Measurements from ENCODE around the gene TRIP6.
A peak's percentile ranks its signal among the peaks of the same experiment; 100 is the strongest.

Gene TRIP6

GRCh38 chr7:100874577-100875355 lies 7.6 kb downstream of the TRIP6 start, which contains the start of gene SRRT:
Gene SRRT, plus strand, starts transcription at chr7:100875103. Its CDS starts 488 bp downstream, at chr7:100875591.
- DNase-seq = peak; percentile 100

GRCh38 chr7:100875356-100875751 lies 8.2 kb downstream of the TRIP6 start:
- DNase-seq = peak; percentile 51

DNA sequence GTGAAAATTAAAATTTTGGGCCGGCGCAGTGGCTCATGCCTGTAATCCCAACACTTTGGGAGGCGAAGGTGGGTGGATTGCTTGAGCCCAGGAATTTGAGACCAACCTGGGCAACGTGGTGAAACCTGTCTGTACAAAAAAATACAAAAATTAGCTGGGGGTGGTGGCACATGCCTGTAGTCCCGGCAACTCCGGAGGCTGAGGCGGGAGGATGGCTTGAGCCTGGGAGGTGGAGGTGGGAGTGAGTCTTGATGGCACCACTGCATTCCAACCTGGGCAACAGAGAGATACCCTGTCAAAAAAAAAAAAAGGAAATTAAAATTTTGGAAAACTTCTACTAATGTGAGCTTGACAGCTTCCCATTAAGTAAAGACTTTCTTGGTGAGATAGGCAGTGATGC lies 10.8 kb downstream of the TRIP6 start:
- no peak for DNase-seq

GRCh38 chr7:100878685-100879084 lies 11.5 kb downstream of the TRIP6 start:
- no peak for DNase-seq

GRCh38 chr7:100879685-100880261 lies 12.6 kb downstream of the TRIP6 start:
- DNase-seq = no peak

DNA sequence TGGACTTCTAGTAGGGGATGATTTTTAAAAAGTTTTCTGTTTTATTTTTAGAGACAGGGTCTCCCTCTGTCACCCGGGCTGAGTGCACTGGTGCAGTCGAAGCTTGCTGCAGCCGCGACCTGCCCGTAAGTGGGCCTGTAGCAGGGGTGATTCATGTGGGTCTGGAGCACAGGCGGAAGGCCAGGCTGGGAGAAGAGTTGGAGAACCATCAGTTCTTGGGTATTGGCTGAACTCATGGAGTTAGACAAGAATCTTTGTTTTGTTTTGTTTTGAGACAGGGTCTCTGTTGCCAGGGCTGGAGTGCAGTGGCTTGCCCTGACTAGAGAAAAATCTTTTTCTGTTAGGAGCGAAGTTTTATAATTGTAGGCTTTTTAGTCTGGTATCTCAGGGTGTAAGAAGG lies 13.5 kb downstream of the TRIP6 start:
- no peak for DNase-seq

DNA sequence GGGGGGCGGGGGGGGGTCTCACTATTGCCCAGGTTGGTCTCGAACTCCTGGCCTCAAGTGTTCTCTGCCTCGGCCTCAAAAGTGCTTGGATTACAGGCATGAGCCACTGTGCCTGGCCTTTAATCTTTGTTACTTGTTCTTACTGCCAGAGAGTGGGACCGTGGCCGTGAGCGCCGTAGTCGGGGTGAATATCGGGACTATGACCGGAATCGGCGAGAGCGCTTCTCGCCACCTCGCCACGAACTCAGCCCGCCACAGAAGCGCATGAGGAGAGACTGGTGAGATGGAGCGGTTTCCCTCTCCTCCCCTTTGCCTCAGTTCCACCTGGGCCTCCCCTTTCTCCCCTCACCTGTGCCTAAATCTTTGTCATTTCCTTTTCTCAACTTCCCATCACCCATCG lies 13.9 kb downstream of the TRIP6 start:
- no peak for DNase-seq

DNA sequence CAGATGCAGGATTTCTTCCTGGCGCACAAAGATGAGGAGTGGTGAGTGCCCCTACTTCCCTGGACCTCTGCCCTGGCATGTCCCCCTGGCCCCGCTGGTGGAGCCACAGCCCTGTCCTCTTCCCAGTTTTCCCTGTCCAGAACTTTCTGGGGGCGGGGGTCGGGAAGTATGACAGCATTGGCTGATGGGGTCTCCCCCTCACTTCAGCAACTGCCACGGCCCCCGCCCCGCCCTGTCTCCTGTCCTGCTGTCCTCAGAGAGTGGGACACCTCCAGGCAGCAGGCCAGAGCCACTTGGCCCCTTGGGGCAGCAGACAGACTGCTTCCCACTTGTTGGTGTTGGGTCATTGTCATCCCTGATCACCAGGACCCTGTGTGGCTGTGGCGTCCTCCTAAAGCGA lies 15.0 kb downstream of the TRIP6 start:
- DNase-seq = no peak

- no peak for DNase-seq
Measured at GRCh38 chr7:100882785-100883526, 15.8 kb downstream of the TRIP6 start.

DNA sequence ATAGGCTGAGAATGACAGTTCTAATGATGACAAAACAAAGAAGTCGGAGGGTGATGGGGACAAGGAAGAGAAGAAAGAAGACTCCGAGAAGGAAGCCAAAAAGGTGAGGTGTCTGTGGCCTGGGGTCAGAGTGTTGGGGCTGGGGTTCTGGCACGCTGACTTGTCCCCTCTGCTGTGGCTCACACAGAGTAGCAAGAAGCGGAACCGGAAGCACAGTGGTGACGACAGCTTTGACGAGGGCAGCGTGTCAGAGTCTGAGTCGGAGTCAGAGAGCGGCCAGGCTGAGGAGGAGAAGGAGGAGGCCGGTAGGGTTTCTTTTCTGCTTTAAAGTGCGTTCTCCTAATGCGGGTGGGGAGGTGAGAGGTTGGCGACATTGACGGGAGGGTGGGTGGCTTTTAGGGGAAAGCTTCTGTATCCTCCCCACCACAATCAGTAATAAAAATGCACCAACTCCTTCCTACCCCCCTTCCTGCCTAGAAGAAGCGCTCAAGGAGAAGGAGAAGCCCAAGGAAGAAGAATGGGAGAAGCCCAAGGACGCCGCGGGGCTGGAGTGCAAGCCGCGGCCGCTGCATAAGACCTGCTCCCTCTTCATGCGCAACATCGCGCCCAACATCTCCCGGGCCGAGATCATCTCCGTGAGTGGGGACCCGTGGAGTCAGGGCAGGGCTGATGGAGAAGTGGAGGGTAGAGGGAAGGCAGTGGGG lies 17.7 kb downstream of the TRIP6 start:
- DNase-seq = no peak

- DNase-seq = no peak
Measured at GRCh38 chr7:100885440-100886141, 18.4 kb downstream of the TRIP6 start.

DNA sequence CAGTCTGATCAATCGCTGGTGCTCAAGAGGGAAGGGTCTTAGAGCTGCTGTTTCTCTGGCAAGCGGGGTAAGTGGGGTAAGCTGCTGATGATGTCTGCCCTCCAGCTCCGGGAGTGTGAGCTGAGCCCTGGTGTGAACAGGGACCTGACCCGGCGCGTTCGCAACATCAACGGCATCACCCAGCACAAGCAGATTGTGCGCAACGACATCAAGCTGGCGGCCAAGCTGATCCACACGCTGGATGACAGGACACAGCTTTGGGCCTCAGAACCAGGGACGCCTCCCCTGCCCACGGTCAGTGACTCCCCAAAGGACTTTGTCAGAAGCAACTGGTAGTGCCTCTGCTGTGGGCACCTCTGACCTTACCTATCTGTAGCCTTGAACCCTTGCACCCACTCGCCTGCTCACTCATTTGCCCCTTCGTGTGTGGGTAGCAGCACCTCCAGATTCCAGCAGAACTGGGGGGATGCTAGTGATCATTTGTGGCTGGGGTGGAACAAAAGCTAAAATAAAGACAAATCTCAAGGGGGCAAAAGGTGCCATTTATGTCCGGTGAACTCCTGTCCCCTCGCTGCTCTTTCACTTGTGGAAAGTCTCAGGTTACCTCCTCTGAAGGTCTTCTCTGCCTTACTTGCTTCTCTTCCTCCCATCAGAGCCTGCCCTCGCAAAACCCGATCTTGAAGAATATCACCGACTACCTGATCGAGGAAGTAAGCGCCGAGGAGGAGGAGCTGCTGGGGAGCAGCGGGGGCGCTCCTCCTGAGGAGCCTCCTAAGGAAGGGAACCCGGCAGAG lies 19.2 kb downstream of the TRIP6 start:
- no peak for DNase-seq

DNA sequence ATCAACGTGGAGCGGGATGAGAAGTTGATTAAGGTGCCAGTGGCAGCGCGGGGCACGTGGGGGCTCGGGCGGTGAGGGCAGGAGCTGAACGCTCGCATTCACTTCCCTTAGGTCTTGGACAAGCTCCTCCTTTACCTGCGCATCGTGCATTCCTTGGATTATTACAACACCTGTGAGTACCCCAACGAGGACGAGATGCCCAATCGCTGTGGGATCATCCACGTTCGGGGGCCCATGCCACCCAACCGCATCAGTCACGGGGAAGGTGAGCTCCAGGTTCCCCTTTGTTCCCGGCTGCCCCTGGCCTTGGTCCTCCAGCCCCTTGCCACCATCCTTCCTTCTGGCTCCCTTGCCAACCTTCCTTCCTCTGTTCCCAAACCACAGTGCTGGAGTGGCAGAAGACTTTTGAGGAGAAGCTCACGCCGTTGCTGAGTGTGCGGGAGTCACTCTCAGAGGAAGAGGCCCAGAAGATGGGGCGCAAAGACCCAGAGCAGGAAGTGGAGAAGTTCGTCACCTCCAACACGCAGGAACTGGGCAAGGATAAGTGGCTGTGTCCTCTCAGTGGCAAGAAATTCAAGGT lies 19.8 kb downstream of the TRIP6 start:
- no peak for DNase-seq

GRCh38 chr7:100887516-100888290 lies 20.5 kb downstream of the TRIP6 start:
- peak; percentile 87 for DNase-seq

- no peak for DNase-seq
Measured at GRCh38 chr7:100888291-100888987, 21.3 kb downstream of the TRIP6 start.

GRCh38 chr7:100888988-100889750 lies 22.0 kb downstream of the TRIP6 start, which contains the start of gene UFSP1:
Gene UFSP1, minus strand, starts transcription at chr7:100889715. Its CDS starts 444 bp downstream, at chr7:100889271.
- DNase-seq = no peak

- peak; percentile 2 for DNase-seq
Measured at GRCh38 chr7:100890653-100891567, 23.7 kb downstream of the TRIP6 start.
